22Rv1 (cell line): Measurements from ENCODE around the gene CRAMP1.

ENCODE experiments used
- CTCF ChIP-seq: fragments of 450-650 bp; IDR thresholded peaks from 2 replicates; pipeline ENCODE4 v1.5.1; 2017; ENCODE audit warnings: mild to moderate bottlenecking
- ZFX ChIP-seq: fragments of 450-650 bp; IDR thresholded peaks from 2 replicates; pipeline ENCODE4 v1.6.1; 2017; ENCODE audit warnings: antibody characterized with exemption, borderline replicate concordance

DNA sequence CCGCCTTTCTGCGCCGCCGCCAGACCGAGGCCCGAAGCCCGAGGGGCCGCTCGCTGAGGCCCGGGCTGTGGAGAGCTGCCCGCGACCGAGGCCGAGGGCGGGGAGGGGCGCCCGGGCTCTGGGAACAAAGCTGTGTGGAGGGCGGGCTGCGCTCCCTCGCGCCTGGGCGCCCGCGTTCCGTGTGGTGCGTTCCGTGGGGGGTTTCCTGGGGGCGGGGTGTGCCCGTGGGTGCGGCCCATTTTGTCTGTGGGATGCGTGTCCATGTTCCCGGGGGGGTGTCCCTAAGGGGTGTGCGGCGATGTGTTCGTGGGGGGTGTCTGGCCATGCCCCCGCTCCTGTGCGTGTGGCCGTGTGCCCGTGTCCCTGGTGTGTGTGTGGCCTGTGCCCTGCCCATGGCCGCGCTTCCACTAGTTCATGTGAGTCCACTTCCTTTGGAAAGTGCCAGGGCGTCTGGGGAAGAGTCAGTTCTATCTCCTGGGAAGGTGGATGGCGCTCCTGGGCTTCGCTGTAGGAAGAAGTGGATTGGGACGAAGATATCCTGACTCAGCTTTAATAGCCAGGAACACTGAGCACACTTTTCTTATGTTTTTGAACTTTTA lies 66.4 kb downstream of the CRAMP1 start:
- TF ChIP-seq CTCF (no peak), ZFX (no peak)
